Measurements from ENCODE around the gene PTPN23.

Gene PTPN23

GRCh38 chr3:47407896-47408838, 27.3 kb downstream of the PTPN23 start:
- no peak overlapping the region for H3K4me3 ChIP-seq (ENCODE audit: low read depth, low read length)
- no peak for TF ChIP-seq CTCF (IDR thresholded peaks at IDR 0.05; ENCODE audit: borderline replicate concordance, insufficient read depth, low read depth, low read length)

- no peak for TF ChIP-seq CTCF (IDR thresholded peaks at IDR 0.05; ENCODE audit: borderline replicate concordance, insufficient read depth, low read depth, low read length)
- no peak overlapping the region for H3K4me3 ChIP-seq (ENCODE audit: low read depth, low read length)
Measured at GRCh38 chr3:47408839-47409229, 28.0 kb downstream of the PTPN23 start.

GRCh38 chr3:47409284-47409683, 28.5 kb downstream of the PTPN23 start:
- no peak for TF ChIP-seq CTCF (IDR thresholded peaks at IDR 0.05; ENCODE audit: borderline replicate concordance, insufficient read depth, low read depth, low read length)
- H3K4me3 ChIP-seq (ENCODE audit: low read depth, low read length), result no peak overlapping the region

GRCh38 chr3:47409688-47410416, 29.0 kb downstream of the PTPN23 start:
- no peak for TF ChIP-seq CTCF (IDR thresholded peaks at IDR 0.05; ENCODE audit: borderline replicate concordance, insufficient read depth, low read depth, low read length)
- H3K4me3 ChIP-seq (ENCODE audit: low read depth, low read length), result no peak overlapping the region

- no peak for TF ChIP-seq CTCF (IDR thresholded peaks at IDR 0.05; ENCODE audit: borderline replicate concordance, insufficient read depth, low read depth, low read length)
- no peak overlapping the region for H3K4me3 ChIP-seq (ENCODE audit: low read depth, low read length)
Measured at GRCh38 chr3:47410417-47410720, 29.5 kb downstream of the PTPN23 start.

- no peak for TF ChIP-seq CTCF (IDR thresholded peaks at IDR 0.05; ENCODE audit: borderline replicate concordance, insufficient read depth, low read depth, low read length)
- no peak overlapping the region for H3K4me3 ChIP-seq (ENCODE audit: low read depth, low read length)
Measured at GRCh38 chr3:47410801-47411646, 30.2 kb downstream of the PTPN23 start.
